Esophagus squamous epithelium (tissue), 4 donors: Measurements from ENCODE around the gene IER3.

Experiments used
- CTCF ChIP-seq, 6 experiments: fragments of 450-650 bp in 4 of 6; fragments of 200-600 bp in 2 of 6; sonication (generic) in 2 of 6; IDR thresholded peaks; one replicate each; pipeline ENCODE4 v1.5.1; 2016 to 2019; ENCODE audit warnings: antibody characterized with exemption in 6 of 6, mild to moderate bottlenecking in 4 of 6, moderate library complexity in 4 of 6
- POLR2A ChIP-seq, 4 donors: fragments of 450-650 bp; IDR thresholded peaks; one replicate each; pipeline ENCODE4 v1.6.1; 2017; ENCODE audit warnings: antibody characterized with exemption in 4 of 4, mild to moderate bottlenecking in 4 of 4, moderate library complexity in 3 of 4

- peak in 1 of 4 donors; percentile 9 for TF ChIP-seq POLR2A (IDR thresholded peaks at IDR 0.05)
- TF ChIP-seq CTCF (IDR thresholded peaks at IDR 0.05) = peak; percentile 92 to 100 (median 99)
Observed at GRCh38 chr6:30722280-30723112, 21.9 kb downstream of the IER3 start.
